LNCaP clone FGC (cell line): ENCODE measurements around the gene CENATAC.

Experiments used
- DNase-seq: peaks from one replicate; pipeline ENCODE4 v3.0.0-alpha.2; 2011; ENCODE audit warnings: low read depth
- H3K4me3 ChIP-seq: 2 replicates; pipeline ENCODE4 v1.5.1; 2011; ENCODE audit warnings: mild to moderate bottlenecking, low read depth, low read length, control low read depth
- TF ChIP-seq, protein P1 (sequence below): IDR thresholded peaks from 2 replicates; pipeline ENCODE4 v1.5.1; 2012; ENCODE audit warnings: mild to moderate bottlenecking; ENCODE audit not compliant: control insufficient read depth, insufficient read depth; ENCODE audit errors: extremely low read depth

Gene CENATAC

DNA sequence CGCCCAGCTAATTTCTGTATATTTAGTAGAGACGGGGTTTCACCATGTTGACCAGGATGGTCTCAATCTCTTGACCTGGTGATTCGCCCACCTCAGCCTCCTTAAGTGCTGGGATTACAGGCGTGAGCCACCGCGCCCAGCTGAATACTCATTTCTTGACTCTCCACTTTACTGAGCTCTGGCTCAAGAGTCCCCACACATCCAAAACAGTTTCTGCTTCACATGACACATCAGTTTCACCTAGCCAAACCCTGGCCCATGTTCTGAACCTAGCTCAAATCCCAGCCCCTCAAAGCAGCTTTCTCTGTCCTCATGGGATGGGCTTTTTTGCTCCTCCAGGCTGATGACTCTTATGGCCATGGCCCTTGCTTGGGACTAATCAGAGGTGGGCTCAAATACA lies 49.3 kb downstream of the CENATAC start:
- H3K4me3 ChIP-seq = no peak overlapping the region
- TF ChIP-seq, protein P1, sequence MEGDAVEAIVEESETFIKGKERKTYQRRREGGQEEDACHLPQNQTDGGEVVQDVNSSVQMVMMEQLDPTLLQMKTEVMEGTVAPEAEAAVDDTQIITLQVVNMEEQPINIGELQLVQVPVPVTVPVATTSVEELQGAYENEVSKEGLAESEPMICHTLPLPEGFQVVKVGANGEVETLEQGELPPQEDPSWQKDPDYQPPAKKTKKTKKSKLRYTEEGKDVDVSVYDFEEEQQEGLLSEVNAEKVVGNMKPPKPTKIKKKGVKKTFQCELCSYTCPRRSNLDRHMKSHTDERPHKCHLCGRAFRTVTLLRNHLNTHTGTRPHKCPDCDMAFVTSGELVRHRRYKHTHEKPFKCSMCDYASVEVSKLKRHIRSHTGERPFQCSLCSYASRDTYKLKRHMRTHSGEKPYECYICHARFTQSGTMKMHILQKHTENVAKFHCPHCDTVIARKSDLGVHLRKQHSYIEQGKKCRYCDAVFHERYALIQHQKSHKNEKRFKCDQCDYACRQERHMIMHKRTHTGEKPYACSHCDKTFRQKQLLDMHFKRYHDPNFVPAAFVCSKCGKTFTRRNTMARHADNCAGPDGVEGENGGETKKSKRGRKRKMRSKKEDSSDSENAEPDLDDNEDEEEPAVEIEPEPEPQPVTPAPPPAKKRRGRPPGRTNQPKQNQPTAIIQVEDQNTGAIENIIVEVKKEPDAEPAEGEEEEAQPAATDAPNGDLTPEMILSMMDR = no peak
- no peak for DNase-seq

GRCh38 chr11:119048644-119049043 lies 50.7 kb downstream of the CENATAC start:
- DNase-seq = no peak
- H3K4me3 ChIP-seq = no peak overlapping the region
- TF ChIP-seq, protein P1 = no peak

- H3K4me3 ChIP-seq = no peak overlapping the region
- TF ChIP-seq, protein P1 = no peak
- no peak for DNase-seq
Observed at GRCh38 chr11:119049081-119049480, 51.1 kb downstream of the CENATAC start.

- H3K4me3 ChIP-seq = no peak overlapping the region
- DNase-seq = no peak
- TF ChIP-seq, protein P1 = no peak
Observed at GRCh38 chr11:119051440-119052162, 53.7 kb downstream of the CENATAC start.

DNA sequence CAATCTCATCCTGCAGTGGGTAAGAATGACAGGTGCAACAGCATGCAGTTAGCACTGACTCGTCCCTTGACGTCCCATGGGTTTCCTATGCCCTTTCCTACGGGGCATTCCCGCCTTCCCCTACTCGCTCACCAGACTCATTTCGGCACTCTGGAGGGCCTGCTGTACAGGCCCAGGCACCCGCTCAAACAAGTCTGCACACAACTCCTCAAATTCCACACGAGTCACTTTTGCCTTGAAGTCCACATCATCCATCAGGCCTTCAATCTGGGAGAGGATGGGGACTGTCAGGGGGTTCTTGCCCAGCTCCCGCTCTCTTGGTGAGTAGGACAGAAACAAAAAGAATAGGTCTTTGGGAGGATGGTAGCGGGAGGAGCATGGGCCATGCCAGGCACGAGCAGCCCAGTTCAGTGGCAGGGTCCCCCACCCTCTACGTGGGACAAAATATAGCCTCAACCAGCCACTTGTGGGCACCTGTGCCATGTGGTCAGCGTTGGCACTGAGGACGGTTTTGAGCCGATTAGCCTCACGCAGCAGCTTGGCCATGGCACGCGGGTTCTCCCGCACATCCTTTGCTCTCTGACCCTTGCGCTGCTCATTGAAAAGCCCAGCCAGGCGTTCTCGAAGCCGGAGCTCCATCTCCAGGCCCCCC lies 54.4 kb downstream of the CENATAC start:
- TF ChIP-seq, protein P1 = no peak
- no peak for DNase-seq
- no peak overlapping the region for H3K4me3 ChIP-seq

DNA sequence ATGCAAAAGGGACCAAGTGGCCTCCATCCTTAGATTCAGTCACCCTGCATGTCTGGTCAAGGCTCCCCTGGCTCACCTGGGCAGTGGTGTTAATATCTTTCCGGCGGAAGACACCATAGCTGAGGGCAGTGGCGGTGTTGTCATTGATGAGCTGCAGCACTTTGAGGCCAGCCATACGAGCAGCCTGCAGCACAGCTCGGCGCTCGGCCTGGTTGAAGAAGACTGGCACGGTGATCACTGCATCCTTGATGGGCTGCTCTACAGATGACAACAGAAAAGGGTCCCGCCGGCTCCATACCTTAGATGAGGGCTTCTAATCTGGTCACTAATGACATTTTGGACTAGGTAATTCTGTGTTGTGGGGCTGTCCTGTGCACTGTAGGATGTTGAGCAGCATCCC lies 56.5 kb downstream of the CENATAC start:
- DNase-seq = no peak
- TF ChIP-seq, protein P1 = no peak
- H3K4me3 ChIP-seq = no peak overlapping the region
